Omental fat pad (tissue), 4 donors: ENCODE measurements around the gene EDEM1. TPM values are rescaled to one million over a fixed set of nuclear protein-coding genes. Genes with fewer than 3 reads are reported as not detected.

Experiments used
- ATAC-seq: fragments of 150-250 bp; one replicate; pipeline ENCODE4 v1.9.1; 2016; ENCODE audit warnings: mild to moderate bottlenecking, moderate library complexity; ENCODE audit not compliant: low FRiP score
- DNase-seq: peaks from one replicate; pipeline ENCODE4 v3.0.0-alpha.2; 2019; ENCODE audit warnings: low spot score
- total RNA-seq, 4 donors: library from RNA; depleted of rRNA; stranded (reverse); fragments of >200 nt; gene quantifications; one replicate each; pipeline ENCODE4 v1.1.0, GENCODE V29; 2016
- TF ChIP-seq, protein P1 (sequence below), 3 donors: fragments of 450-650 bp; IDR thresholded peaks; one replicate each; pipeline ENCODE4 v1.5.1; 2016 to 2017; ENCODE audit warnings: antibody characterized with exemption in 3 of 3, mild to moderate bottlenecking in 3 of 3, moderate library complexity in 2 of 3

Gene EDEM1
- total RNA-seq, 4 donors from 2014 or later = 32.7 to 69.4 (median 49.9) TPM

DNA sequence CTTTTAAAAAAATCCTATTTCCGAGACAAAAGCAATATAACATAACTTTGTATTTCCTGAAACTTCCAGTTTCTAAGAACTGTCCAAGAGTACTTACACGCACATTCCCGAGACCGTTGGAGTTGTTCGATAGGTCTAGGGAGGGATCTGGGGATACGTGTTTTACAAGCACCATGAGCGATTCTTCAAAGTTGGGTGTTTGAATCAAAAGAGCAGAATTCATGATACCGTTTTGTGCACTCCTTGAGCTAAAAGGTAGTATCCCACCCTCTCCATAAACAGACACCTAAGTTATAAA, 700 bp upstream of the EDEM1 start:
- DNase-seq (no peak), ATAC-seq (no peak)
- TF ChIP-seq, protein P1, sequence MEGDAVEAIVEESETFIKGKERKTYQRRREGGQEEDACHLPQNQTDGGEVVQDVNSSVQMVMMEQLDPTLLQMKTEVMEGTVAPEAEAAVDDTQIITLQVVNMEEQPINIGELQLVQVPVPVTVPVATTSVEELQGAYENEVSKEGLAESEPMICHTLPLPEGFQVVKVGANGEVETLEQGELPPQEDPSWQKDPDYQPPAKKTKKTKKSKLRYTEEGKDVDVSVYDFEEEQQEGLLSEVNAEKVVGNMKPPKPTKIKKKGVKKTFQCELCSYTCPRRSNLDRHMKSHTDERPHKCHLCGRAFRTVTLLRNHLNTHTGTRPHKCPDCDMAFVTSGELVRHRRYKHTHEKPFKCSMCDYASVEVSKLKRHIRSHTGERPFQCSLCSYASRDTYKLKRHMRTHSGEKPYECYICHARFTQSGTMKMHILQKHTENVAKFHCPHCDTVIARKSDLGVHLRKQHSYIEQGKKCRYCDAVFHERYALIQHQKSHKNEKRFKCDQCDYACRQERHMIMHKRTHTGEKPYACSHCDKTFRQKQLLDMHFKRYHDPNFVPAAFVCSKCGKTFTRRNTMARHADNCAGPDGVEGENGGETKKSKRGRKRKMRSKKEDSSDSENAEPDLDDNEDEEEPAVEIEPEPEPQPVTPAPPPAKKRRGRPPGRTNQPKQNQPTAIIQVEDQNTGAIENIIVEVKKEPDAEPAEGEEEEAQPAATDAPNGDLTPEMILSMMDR (IDR thresholded peaks at IDR 0.05) = no peak

DNA sequence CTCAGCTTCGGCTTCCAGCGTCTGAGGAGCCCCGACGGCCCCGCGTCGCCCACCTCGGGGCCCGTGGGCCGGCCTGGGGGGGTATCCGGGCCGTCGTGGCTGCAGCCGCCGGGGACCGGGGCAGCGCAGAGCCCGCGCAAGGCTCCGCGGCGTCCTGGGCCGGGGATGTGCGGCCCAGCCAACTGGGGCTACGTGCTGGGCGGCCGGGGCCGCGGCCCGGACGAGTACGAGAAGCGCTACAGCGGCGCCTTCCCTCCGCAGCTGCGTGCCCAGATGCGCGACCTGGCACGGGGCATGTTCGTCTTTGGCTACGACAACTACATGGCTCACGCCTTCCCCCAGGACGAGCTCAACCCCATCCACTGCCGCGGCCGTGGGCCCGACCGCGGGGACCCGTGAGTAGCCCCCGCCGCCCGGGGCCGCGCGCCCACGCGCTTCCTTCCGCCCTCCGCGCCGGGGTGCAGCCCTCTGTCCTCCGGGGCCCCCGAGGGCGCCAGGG, 462 bp downstream of the EDEM1 start:
- TF ChIP-seq, protein P1 (IDR thresholded peaks at IDR 0.05) = no peak
- DNase-seq (no peak), ATAC-seq (peak; percentile 37)

DNA sequence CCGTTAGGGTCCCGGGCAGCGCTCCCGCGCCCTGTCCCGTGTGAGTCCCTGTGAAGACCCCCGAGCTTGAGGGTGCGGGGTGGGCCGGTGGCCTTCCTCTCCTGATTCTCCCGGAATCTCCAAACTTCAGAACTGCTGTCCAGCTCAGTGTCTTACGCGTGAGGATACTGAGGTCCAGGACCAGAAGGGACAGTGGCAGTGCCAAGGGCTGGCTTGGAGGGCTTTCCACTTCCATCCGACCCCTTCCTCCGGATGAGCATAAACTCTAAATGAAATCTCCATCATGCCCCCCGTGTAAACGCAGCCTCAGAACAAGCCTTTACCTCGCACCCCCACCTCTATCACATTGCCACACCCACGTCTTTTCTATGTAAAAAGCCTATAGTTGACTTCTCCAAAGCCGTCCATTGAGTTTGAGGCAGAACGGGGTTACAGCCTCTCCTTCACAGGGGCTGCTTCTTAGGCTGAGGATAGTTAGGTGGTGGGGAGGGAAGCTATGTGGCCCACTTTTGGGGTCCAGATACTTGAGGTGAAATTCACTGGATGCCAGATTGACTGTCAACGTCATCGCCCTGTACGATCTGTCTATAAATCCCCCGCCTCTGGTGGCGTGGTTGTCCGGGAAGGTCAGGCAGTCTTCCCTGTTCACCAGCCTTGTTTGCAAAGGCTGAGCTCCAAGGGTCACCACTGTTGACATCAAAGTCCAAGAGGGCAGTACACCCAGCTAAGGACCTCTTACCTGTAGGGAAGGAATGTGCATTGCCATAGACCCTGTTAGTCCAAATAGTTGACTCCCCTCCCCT, 1.1 kb downstream of the EDEM1 start:
- no peak for ATAC-seq
- TF ChIP-seq, protein P1 (IDR thresholded peaks at IDR 0.05) = no peak
- no peak for DNase-seq

GRCh38 chr3:5190147-5190791, 2.8 kb downstream of the EDEM1 start:
- TF ChIP-seq, protein P1 (IDR thresholded peaks at IDR 0.05) = no peak
- no peak for DNase-seq

GRCh38 chr3:5191555-5192304, 4.2 kb downstream of the EDEM1 start:
- TF ChIP-seq, protein P1 (IDR thresholded peaks at IDR 0.05) = no peak
- DNase-seq = no peak
- ATAC-seq = no peak

More at GRCh38 chr3:5190147-5190791, 2.8 kb downstream of the EDEM1 start:
- no peak for ATAC-seq

GRCh38 chr3:5192571-5193365, 5.3 kb downstream of the EDEM1 start:
- ATAC-seq (no peak), DNase-seq (no peak)
- TF ChIP-seq, protein P1 (IDR thresholded peaks at IDR 0.05) = no peak
